22Rv1 (cell line): ENCODE measurements around the gene TRAF3IP3.

ENCODE experiments used
- ZFX ChIP-seq: fragments of 450-650 bp; IDR thresholded peaks from 2 replicates; pipeline ENCODE4 v1.6.1; 2017; ENCODE audit warnings: antibody characterized with exemption, borderline replicate concordance
- TF ChIP-seq, protein P1 (sequence below): fragments of 450-650 bp; IDR thresholded peaks from 2 replicates; pipeline ENCODE4 v1.5.1; 2017; ENCODE audit warnings: mild to moderate bottlenecking

DNA sequence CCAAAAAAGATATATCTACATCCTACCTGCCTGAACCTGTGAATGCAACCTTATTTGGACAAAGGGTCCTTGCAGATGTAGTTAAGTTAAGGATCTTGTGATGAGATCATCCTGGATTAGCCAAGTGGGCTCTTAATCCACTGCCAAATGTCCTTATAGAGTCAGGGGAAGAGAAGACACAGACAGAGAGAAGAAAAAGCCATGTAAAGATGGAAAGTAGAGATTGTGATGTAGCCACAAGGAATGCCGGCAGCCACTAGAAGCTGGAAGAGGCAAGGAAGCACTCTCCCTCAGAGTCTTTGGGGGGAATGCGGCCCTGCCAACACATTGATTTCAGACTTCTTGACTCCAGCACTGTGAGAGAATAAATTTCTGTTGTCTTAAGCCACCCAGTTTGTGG lies 35.0 kb upstream of the TRAF3IP3 start:
- TF ChIP-seq, protein P1, sequence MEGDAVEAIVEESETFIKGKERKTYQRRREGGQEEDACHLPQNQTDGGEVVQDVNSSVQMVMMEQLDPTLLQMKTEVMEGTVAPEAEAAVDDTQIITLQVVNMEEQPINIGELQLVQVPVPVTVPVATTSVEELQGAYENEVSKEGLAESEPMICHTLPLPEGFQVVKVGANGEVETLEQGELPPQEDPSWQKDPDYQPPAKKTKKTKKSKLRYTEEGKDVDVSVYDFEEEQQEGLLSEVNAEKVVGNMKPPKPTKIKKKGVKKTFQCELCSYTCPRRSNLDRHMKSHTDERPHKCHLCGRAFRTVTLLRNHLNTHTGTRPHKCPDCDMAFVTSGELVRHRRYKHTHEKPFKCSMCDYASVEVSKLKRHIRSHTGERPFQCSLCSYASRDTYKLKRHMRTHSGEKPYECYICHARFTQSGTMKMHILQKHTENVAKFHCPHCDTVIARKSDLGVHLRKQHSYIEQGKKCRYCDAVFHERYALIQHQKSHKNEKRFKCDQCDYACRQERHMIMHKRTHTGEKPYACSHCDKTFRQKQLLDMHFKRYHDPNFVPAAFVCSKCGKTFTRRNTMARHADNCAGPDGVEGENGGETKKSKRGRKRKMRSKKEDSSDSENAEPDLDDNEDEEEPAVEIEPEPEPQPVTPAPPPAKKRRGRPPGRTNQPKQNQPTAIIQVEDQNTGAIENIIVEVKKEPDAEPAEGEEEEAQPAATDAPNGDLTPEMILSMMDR: no peak
- TF ChIP-seq ZFX: no peak
